HG02884 (cell line): Measurements from ENCODE around the gene ICAM5.
A peak's percentile ranks its signal among the peaks of the same experiment; 100 is the strongest.
"Not testable (repeated sequence)": the region's sequence is repeated elsewhere in the genome, so short reads cannot be mapped to it uniquely, and the experiment has no call there.

Experiments used
- ATAC-seq: cut with Tn5 transposase; IDR thresholded peaks from one replicate; pipeline ENCODE4 v1.9.1; 2021; ENCODE audit warnings: mild to moderate bottlenecking, moderate library complexity; ENCODE audit not compliant: unreplicated experiment

ICAM5 gene

GRCh38 chr19:10318807-10319682 lies 29.3 kb downstream of the ICAM5 start:
- ATAC-seq = no peak

- ATAC-seq = no peak
Observed at GRCh38 chr19:10320602-10321416, 31.1 kb downstream of the ICAM5 start.

GRCh38 chr19:10321417-10321797 lies 31.7 kb downstream of the ICAM5 start:
- ATAC-seq = no peak

GRCh38 chr19:10321874-10322835 lies 32.4 kb downstream of the ICAM5 start:
- no peak for ATAC-seq

- no peak for ATAC-seq
Observed at GRCh38 chr19:10325732-10326131, 36.0 kb downstream of the ICAM5 start.

GRCh38 chr19:10327793-10328192 lies 38.0 kb downstream of the ICAM5 start:
- no peak for ATAC-seq

- ATAC-seq = no peak
Observed at GRCh38 chr19:10328558-10329429, 39.0 kb downstream of the ICAM5 start.

- no peak for ATAC-seq
Observed at GRCh38 chr19:10329555-10329954, 39.8 kb downstream of the ICAM5 start.

GRCh38 chr19:10332158-10332964 lies 42.6 kb downstream of the ICAM5 start:
- no peak for ATAC-seq

GRCh38 chr19:10332965-10333757 lies 43.4 kb downstream of the ICAM5 start, which contains the start of gene RAVER1:
RAVER1 (minus strand) TSS chr19:10333529; CDS start chr19:10333507, 22 bp downstream.
- peak; percentile 84 for ATAC-seq

GRCh38 chr19:10333758-10334587 lies 44.2 kb downstream of the ICAM5 start:
- ATAC-seq = no peak

GRCh38 chr19:10334588-10335351 lies 45.0 kb downstream of the ICAM5 start:
- no peak for ATAC-seq

- no peak for ATAC-seq
Observed at GRCh38 chr19:10335352-10335985, 45.7 kb downstream of the ICAM5 start.

GRCh38 chr19:10336725-10337124 lies 47.0 kb downstream of the ICAM5 start:
- not testable (repeated sequence) for ATAC-seq

GRCh38 chr19:10338940-10339339 lies 49.2 kb downstream of the ICAM5 start:
- no peak for ATAC-seq

- ATAC-seq = peak; percentile 54
Observed at GRCh38 chr19:10339380-10339960, 49.7 kb downstream of the ICAM5 start, which contains the start of gene ICAM3. ICAM3 (minus strand) TSS chr19:10339624; CDS start chr19:10339614, 10 bp downstream.
